Ovary (tissue), 9 donors: Measurements from ENCODE around the gene SMAD5. TPM values are rescaled to one million over a fixed set of nuclear protein-coding genes. Genes with fewer than 3 reads are reported as not detected.

Experiments
- DNase-seq, 5 donors: peaks; one replicate each; pipeline ENCODE4 v3.0.0-alpha.2; 2019 to 2020
- H3K27ac ChIP-seq, 2 donors: fragments of 200-600 bp; one replicate each; pipeline versions ENCODE4 v1.5.1 to v1.8.0; 2019 to 2022
- H3K27me3 ChIP-seq: fragments of 200-600 bp; one replicate; pipeline ENCODE4 v1.8.0; 2022
- H3K36me3 ChIP-seq: fragments of 200-600 bp; sonication (generic); one replicate; pipeline ENCODE4 v1.5.1; 2019
- H3K4me1 ChIP-seq: one replicate; pipeline ENCODE4 v1.8.1; 2013; ENCODE audit warnings: mild to moderate bottlenecking, moderate library complexity; ENCODE audit not compliant: insufficient read depth
- H3K4me3 ChIP-seq: fragments of 200-600 bp; sonication (generic); one replicate; pipeline ENCODE4 v1.5.1; 2017
- H3K9me3 ChIP-seq, 2 donors: fragments of 200-600 bp in 1 of 2; sonication (generic) in 1 of 2; one replicate each; pipeline versions ENCODE4 v1.5.1 to v1.8.1; 2013 to 2019; ENCODE audit warnings: mild to moderate bottlenecking in 1 of 2, moderate library complexity in 1 of 2
- CTCF ChIP-seq, 3 donors: fragments of 450-650 bp in 2 of 3; fragments of 200-600 bp in 1 of 3; IDR thresholded peaks; one replicate each; pipeline versions ENCODE4 v1.5.1 to v1.8.0; 2016 to 2022; ENCODE audit warnings: antibody characterized with exemption in 3 of 3, mild to moderate bottlenecking in 1 of 3
- EP300 ChIP-seq: sonication (generic); formaldehyde crosslinking; IDR thresholded peaks from one replicate; pipeline ENCODE4 v1.6.1; 2017; ENCODE audit warnings: antibody characterized with exemption
- POLR2A ChIP-seq: fragments of 450-650 bp; IDR thresholded peaks from one replicate; pipeline ENCODE4 v1.6.1; 2017; ENCODE audit warnings: antibody characterized with exemption, mild to moderate bottlenecking, moderate library complexity
- WGBS, 3 donors: extraction: QIAGEN DNeasy Blood & Tissue Kit in 1 of 3; methylation state at CpG; one replicate each; pipeline versions ENCODE4 v1.1.5 to v1.1.7; 2013 to 2017; 5-methylcytosine and 5-hydroxymethylcytosine counted together
- intact Hi-C, 4 donors: fragments of 100-400 bp; cut with DNase I; formaldehyde crosslinking; loops; one replicate each; pipeline versions ENCODE4 v1.11.0 to v1.15.1; 2022 to 2023
- polyA plus RNA-seq, 2 donors: library from polyadenylated mRNA; stranded (reverse); fragments of 200-250 nt in 1 of 2; fragments of 350-450 nt in 1 of 2; fragmentation: Illumina TruSeq in 1 of 2; extraction: RNeasy Lipid Tissue Mini Kit (QIAGEN cat#74804) in 1 of 2; gene quantifications; one replicate each; pipeline ENCODE4 v1.2.3, GENCODE V29; 2013 to 2014
- total RNA-seq, 7 donors: library from RNA; depleted of rRNA in 2 of 7; stranded (reverse); fragments of >200 nt in 2 of 7; fragmentation: NEBNext Ultra II Directional in 3 of 7; extraction: Animal tissue kit (Norgen Biotek cat#: 25700) in 3 of 7; gene quantifications; one replicate each; pipeline versions ENCODE4 v1.1.0 to v1.2.4, GENCODE V29; 2016 to 2023
- donor health status: DM: no; HTN: no; CAD: no; lungs with moderate emphysema.
- donor health status: DM: no; HTN: no; CAD: no.
- donor health status: Bipolar disorder and iron deficiency.
- donor health status: DM: yes; HTN: yes; CAD: no.
- donor health status: DM: no; HTN: no; CAD: no.
- donor health status: DM: yes; HTN: yes; CAD: no.

SMAD5 gene
- total and polyA plus RNA-seq, 9 donors, result 20.3 to 130 (median 108) TPM

GRCh38 chr5:136186796-136187195, 54.2 kb downstream of the SMAD5 start:
- 86 to 91% (median 90%) methylated on average over 2 of the region's 2 CpGs for WGBS, 3 donors
- DNase-seq, result no peak

DNA sequence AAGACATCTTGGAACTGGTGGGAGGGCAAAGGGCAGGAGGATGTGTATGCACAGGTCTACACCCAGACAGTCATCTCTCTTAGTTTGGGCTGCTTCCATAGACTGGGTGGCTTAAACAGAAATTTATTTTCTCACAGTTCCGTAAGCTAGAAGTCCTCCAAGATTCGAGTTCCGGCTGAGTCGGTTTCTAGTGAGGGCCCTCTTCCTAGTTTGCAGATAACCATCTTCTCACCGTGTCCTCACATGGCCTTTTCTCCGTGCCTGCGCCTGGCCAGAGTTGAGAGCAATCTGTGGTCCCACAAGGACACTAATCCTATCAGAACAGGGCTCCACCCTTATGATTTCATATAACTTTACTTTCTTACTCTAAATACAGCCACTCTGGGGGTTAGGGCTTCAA, 56.2 kb downstream of the SMAD5 start:
- no peak overlapping the region for H3K4me3 ChIP-seq
- peaks cover 4% of the 10 kb centered on the region for H3K4me1 ChIP-seq
- TF ChIP-seq POLR2A, result no peak
- no peak for TF ChIP-seq CTCF (IDR thresholded peaks at IDR 0.05)
- TF ChIP-seq EP300, result no peak
- intact Hi-C loops, result no loop called here
- H3K36me3 ChIP-seq, result no peaks in the 10 kb centered on the region
- H3K9me3 ChIP-seq, result no peaks in the 10 kb centered on the region
- DNase-seq, result no peak
- H3K27ac ChIP-seq, result no peak overlapping the region
- peaks cover 2% of the 10 kb centered on the region for H3K27me3 ChIP-seq
- WGBS, 3 donors, result 89 to 96% (median 92%) methylated on average over 7 of the region's 7 CpGs

More at GRCh38 chr5:136186796-136187195, 54.2 kb downstream of the SMAD5 start:
- intact Hi-C loops, result no loop called here
- TF ChIP-seq POLR2A, result no peak
- H3K27ac ChIP-seq, result no peak overlapping the region
- no peaks in the 10 kb centered on the region for H3K27me3 ChIP-seq
- H3K36me3 ChIP-seq, result no peaks in the 10 kb centered on the region
- H3K9me3 ChIP-seq, result no peaks in the 10 kb centered on the region
- no peak overlapping the region for H3K4me3 ChIP-seq
- no peaks in the 10 kb centered on the region for H3K4me1 ChIP-seq

DNA sequence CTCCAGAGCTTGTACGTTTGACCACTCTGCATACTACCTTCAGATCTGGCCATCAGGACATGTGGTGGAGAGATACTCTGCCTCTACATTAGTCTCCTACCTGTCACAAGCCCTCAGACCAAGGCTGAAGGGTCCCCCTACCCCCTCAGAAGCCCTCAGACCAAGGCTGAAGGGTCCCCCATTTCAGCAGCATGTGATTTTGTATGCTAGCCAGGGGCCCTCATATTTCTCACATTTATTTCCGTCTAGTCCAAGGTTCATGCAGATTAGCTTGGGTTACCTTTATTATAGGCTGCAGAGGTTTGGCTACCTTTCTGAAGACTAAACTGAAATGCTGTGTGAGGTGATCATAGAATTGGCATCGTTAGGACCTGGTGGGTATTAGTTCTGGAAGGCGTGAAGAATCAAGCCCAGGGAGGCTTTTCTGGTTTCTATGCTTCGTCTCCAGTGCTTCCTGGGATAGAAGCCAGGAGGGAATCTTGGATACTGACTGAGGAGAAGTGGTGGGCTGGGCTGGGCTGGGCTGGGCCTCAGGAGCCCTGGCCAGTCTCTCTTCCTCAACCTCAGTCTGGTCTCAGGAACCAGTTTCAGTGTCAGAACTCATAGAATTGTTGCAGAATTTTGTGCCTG, 57.6 kb downstream of the SMAD5 start:
- no peak for DNase-seq
- Histone ChIP-seq H3K4me1 (peaks cover 4% of the 10 kb centered on the region), H3K4me3 (no peak overlapping the region), H3K27me3 (peaks cover 2% of the 10 kb centered on the region), H3K36me3 (no peaks in the 10 kb centered on the region), H3K9me3 (no peaks in the 10 kb centered on the region), H3K27ac (no peak overlapping the region)
- intact Hi-C loops, result no loop called here
- 19 to 26% (median 19%) methylated on average over 5 of the region's 5 CpGs for WGBS, 3 donors
- no peak for TF ChIP-seq POLR2A
- TF ChIP-seq EP300, result no peak
- TF ChIP-seq CTCF (IDR thresholded peaks at IDR 0.05), result no peak

DNA sequence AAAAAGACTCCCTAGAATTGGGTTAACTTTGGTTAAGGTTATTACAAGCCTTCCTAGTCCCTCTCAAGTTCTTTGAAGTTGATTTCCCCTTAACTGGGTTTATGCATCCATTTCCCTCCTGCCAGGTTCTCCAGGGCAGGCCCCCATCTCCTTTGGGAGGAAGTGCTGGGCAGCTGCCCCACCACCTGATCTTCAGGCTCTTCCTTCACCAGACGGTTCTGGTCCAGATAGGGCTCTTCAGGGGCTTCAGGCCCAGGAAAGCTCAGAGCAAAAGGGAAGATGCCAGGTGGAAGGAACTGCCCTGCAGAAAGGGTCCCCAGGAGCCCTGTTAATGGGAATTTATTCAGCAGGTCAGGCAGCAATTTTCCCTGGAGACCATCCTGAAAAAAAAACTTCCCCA, 58.3 kb downstream of the SMAD5 start:
- H3K27ac ChIP-seq, result no peak overlapping the region
- no peak for DNase-seq
- peaks cover 2% of the 10 kb centered on the region for H3K27me3 ChIP-seq
- H3K9me3 ChIP-seq, result no peaks in the 10 kb centered on the region
- no peaks in the 10 kb centered on the region for H3K36me3 ChIP-seq
- peaks cover 4% of the 10 kb centered on the region for H3K4me1 ChIP-seq
- no peak overlapping the region for H3K4me3 ChIP-seq
- no peak for TF ChIP-seq CTCF (IDR thresholded peaks at IDR 0.05)
- no peak for TF ChIP-seq POLR2A
- TF ChIP-seq EP300, result no peak
- intact Hi-C loops, result no loop called here
- 4 to 22% (median 6%) methylated on average over 1 of the region's 1 CpG for WGBS, 3 donors

GRCh38 chr5:136191304-136192014, 58.8 kb downstream of the SMAD5 start:
- H3K4me1 ChIP-seq, result peaks cover 4% of the 10 kb centered on the region
- no peaks in the 10 kb centered on the region for H3K9me3 ChIP-seq
- peaks cover 2% of the 10 kb centered on the region for H3K27me3 ChIP-seq
- no peak for TF ChIP-seq EP300
- TF ChIP-seq POLR2A, result no peak
- TF ChIP-seq CTCF (IDR thresholded peaks at IDR 0.05), result no peak
- 9 to 14% (median 11%) methylated on average over 44 of the region's 44 CpGs for WGBS, 3 donors
- DNase-seq, result no peak
- H3K36me3 ChIP-seq, result no peaks in the 10 kb centered on the region
- peak overlapping the region; percentile 33 for H3K4me3 ChIP-seq
- intact Hi-C loops, result no loop called here
- H3K27ac ChIP-seq, result no peak overlapping the region
